Inflammatory macrophage treated with lipopolysaccharide for 1 hour (primary cell): ENCODE measurements around the gene RAB8B.

Experiments used
- DNase-seq, 2 donors: peaks; one replicate each; pipeline ENCODE4 v3.0.0-alpha.2; 2020 to 2022

Gene RAB8B

DNA sequence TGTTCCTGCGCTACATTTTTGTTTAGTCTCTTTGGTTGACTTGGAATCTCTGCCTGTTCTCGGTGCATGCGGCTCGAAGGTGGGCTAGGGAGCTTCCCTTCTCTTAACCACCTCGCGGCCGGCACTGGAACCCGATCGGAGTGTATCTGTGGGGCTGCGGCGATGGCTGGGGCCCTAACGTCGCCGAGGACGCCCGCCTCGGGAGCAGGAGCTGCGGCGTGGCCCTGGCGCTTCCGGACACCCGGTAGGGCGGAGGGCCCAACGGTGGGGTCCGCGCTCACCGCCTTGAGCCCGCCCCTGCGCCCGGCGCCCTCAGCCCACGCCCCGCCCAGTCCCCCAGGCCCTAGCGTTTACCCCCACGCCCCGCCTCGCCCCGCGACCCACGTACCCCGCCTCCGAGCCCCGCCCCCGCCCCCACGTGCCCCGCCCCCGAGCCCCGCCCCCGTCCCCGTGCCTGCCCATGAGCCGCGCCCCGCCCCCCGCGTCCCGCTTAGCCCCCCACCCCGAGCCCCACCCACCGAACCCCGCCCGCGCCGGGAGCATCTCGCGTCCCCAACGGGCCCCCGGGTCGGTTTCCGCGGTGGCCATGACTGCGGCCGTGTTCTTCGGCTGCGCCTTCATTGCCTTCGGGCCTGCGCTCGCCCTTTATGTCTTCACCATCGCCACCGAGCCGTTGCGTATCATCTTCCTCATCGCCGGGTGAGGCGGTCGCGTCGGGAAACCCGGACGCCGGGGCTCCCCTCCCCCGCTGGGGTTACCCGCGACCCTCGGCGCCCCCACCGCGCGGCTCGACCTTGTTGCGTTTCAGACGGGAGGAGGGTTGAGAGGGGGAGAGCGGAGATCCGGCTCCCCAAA lies 87.9 kb downstream of the RAB8B start, which contains the start of gene APH1B:
Gene APH1B (plus strand): TSS at position 568 of the 855 bp plus-strand sequence. CDS start 19 bp downstream, at position 587.
- DNase-seq = peak; percentile 35 to 48

DNA sequence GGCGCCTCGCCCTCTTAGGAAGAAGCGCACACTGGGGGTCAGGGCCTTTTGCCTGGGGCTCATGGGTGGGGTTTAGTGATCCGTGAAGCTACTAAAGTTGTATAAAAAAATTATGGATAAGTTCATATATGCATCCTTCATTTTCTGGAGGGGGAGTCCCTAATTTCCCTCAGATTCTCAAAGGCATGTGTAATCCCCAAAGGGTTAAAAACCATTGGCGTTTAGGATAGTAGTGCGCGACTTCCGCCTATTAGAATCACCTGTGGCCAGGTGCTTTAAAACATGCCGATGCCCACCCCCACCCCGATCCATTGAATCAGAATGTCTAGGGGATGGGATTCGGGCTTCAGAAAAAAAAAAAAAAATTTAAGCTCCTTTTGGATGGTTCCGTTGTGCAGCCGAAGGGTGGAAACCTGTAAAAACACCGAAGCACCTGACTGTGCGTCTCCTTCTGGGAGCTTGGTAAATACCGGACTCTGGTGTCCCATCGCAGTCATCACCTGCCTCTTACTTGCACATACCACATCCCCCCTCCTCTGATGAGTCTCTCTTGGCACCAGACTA lies 88.6 kb downstream of the RAB8B start:
- DNase-seq = no peak

DNA sequence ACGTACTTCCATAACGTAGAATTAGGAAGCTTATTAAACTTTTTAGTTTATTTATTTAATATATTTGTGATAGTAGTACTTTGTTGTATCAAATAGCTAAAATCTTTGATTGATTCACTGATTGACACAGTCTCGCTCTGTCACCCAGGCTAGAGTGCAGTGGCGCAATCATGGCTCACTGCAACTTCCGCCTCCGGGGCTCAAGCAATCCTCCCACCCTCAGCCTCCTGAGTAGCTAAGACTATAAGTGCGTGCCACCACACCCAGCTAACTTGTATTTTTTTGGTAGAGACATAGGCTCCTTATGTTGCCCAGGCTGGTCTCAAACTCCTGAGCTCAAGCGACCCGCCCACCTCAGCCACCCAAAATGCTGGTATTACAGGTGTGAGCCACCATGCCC lies 93.7 kb downstream of the RAB8B start:
- peak; percentile 87 to 89 for DNase-seq

DNA sequence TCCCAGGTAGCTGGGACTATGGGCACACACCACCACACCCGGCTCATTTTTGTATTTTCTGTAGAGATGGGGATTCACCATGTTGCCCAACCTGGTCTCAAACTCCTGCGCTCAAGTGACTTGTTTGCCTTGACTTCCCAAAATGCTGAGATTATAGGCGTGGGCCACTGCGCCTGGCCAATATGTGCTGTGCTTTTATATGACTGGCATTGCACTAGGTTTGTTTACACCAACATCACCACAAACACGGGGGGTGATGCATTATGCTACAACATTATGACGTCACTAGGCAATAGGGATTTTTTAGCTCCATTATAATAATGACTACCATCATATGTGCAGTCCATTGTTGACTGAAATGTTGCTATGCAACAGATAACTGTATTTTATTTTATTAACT lies 94.9 kb downstream of the RAB8B start:
- peak in 1 of 2 donors; percentile 35 for DNase-seq

DNA sequence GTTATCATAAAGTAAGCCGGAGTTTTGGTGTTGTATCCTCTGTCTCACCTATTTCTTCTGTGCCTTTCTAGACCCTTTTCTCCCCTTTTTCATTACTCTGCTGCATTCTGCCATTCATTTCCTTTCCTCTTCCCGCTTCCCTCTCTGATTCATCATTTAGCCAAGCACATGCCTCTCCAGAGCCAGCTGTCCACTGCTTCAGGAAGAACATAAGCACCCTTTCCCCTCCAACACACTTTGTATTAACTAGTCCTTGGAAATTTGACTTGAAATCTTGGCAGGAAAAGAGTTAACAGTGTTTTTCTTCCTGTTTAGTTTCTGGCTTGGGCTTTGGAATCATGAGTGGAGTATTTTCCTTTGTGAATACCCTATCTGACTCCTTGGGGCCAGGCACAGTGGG lies 97.7 kb downstream of the RAB8B start:
- no peak for DNase-seq

DNA sequence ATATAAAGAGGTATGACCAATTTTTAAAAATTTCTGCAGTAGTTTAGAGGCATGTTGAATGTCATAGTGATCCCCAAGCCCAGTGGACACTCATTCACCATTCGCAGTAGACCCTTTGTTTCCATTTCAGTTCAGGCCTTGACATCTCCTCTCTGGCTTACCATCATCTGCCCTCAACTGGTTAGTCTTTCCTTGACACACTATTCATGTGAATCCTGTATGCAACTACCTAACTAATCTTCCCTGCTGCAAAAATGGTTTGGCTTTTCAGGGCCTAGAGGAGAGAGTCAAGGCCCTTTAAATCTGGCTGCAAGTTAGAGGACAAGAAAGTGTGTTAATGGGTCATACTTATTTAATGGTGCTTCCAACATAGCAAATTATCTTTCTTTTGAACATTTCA lies 98.9 kb downstream of the RAB8B start:
- no peak for DNase-seq

DNA sequence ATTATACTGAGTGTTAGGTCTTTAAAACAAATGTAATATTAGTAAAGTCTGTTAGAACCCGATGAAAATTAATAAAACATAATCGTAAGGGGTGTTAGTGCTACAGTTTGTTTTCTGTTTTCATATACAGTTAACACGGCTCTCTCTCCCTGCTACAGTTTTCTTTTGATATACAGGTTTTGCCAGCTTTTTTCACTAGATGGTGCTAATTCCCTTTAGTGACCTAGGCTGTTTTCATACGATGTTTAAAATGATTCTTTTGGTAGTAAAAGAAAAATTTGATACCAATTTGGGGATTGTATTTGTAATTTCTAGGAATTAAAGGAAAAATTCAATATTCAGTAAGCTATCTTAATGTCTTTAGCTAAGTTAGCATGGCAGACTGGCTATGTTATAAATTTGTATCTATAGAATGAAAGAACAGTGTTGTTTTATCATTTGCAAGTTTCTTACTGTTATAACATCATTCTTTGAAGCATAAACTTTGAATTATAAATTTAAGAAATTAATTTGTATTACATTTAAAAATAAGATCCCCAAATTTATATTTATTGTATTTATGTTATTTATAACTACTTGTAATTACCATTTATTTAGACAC lies 99.5 kb downstream of the RAB8B start:
- DNase-seq = peak; percentile 42 to 84

DNA sequence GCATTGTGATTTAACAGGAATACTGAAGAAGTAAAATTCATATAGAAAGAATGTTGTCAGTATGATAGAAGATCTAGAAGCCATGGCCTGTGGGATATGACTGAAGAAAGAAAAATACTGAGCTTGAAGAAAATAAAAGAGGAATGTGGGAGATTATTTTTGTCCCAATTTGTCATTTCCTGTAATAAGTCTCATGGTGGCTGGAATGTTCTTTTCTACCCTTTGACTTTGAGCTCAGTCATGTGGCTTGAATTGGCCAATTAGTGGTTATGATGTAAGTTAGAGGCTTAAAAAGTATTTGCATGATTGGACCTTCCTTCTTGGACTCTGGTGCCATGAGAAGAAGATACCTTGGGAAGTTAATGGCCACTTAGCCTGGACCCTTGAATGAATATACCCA lies 102.1 kb downstream of the RAB8B start:
- peak; percentile 72 to 78 for DNase-seq

DNA sequence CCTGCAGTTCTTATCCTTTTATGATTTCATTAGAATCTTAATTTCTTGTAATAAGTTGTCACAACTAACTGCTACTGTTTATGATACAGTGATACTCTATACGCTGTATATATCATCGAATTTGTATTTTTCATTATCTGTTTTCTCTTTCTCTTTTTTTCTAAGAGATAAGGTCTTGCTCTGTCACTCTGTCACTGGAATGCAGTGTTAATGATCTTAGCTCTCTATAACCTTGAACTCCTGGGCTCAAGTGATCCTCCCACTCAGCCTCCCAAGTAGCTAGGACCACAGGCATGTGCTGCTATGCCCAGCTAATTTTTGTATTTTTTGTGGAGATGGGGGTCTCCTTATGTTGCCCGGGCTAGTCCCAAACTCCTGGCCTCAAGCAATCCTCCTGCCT lies 102.8 kb downstream of the RAB8B start:
- DNase-seq = no peak

DNA sequence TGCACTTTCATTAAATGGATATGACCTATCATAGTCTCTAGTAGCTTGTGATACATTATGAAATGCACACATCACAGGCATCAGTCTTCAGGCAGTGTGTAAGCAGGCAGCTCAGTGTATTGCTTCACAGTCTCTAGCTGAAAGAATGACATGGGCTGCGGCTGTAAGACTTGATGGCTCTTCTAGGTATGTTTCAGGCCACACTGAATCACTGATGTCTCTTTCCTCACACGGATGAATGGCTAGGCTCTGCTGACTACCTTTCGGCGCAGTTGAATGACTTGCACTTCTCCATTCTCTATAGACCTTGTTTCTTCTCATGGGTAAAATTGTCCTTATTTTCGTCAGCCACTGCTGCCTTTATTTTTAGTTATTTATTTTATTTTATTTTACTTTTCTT lies 103.4 kb downstream of the RAB8B start:
- DNase-seq = peak; percentile 41 to 80

DNA sequence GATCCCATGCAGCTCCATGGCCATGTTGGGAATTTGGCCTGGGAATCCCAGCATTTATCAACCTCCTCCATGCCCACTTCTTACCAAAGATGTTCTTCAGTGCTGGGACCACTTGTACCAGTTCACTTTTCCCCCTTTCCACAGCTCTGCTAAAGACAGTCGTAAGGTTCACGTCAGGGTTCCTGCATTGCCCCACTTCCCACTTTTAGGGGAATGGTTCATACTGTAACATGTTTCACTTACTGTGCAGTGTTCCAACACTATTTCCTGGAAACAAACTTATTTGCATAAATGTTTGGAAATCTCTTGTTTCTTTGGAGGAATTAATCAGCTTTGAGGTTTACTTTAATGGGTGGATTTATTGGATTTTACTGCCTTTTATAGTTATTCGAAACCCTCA lies 105.0 kb downstream of the RAB8B start:
- peak; percentile 78 to 89 for DNase-seq

DNA sequence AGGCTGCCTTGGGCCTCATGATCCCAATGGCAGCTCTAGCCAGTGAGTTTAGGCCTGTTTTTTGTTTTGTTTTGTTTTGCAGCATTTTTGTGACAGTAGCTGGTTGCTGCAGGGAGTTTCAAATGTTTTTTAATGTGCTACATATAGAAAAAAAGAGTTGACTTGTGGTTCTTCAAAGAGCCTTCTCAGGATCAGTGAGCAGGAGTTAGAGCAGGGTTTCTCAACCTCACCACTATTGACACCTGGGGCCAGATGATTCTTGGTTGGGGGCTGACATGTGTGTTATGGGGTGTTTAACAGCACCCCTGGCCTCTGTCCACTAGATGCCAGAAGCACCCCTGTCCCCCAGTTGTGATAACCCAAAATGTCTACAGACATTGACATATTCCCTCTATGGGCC lies 105.9 kb downstream of the RAB8B start:
- DNase-seq = no peak

DNA sequence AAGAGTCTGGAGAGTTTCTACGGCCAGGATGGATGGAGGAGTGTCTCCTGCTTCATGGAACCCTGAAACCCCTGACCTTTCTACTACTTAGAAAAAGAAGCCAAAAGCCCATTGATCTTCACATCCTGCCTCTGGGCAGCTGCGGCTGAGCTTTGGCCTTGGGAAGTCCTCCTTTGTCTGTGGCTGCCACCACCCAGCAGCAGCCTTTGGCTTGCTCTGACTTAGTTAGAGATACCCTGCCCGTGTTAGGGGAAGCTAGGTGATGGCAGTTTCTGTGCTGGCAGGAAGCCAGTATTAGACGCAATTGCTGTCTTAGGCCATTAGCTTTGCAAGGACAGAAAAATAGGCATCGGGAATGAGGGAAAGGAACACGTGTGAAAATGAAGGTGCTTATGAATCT lies 106.8 kb downstream of the RAB8B start:
- no peak for DNase-seq

DNA sequence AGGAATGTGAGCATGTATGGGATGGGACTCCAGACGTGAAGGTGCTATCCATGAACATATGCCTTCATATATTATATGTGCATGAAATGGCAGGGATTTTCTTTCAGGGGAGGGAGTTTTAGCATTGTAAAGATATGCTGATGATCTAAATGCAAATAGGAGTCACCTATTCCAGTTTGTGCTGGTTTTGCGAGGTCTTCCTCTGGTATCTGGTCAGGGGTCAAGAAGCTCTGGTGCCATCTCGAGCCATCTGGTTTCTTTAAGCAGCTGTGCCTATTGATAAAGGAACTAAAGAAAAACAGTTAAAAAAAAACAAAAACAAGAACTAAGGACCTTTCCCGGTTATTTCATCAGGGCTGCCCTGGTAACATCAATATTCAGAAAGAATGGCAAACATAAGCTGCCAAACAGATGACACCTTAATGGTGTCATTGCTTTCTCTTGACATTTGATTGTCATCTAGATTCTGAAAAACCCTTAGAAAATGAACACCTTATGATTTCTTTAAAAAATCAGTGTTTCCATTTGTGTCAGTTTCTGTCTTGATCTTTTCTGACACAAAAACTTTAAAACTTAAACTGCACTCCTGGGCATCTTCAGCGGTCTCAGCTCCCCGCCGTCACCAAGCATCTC lies 110.7 kb downstream of the RAB8B start:
- no peak for DNase-seq

DNA sequence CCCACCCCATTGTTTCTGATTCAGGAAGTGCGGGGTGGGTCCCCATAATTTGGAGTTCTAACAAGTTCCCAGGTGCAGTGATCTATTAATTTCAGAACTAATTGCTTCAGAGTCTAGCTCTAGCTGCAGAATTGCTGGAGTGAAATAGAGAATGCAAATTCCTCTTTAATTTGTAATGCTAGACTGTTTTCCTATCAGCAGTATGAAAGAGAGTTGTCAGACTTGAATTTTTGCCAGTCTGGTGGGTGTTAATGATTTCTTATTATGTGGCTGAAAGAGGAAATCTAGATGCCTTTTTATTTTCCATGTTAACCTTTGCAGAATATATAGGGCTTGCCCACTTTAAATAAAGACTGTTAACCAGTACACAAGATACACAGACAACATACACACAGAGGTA lies 111.7 kb downstream of the RAB8B start:
- DNase-seq = no peak

DNA sequence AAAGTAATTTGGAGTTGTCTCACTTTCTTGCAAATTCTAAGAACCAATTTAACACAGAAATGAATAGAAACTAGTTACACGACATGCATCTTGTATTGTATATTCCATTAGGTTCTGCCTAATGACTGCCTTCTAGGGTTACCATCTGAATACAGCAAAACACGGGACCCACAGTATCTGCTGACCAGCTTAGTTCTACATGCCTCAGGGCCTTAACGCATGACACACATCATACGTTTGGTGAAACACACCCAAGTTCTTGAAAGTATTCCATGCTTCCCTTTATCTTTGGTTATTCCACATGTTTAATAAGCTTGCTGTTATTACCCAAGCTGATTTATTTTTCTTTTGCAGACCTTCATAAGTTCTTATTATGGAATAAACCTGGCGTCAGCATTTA lies 115.9 kb downstream of the RAB8B start:
- DNase-seq = no peak

DNA sequence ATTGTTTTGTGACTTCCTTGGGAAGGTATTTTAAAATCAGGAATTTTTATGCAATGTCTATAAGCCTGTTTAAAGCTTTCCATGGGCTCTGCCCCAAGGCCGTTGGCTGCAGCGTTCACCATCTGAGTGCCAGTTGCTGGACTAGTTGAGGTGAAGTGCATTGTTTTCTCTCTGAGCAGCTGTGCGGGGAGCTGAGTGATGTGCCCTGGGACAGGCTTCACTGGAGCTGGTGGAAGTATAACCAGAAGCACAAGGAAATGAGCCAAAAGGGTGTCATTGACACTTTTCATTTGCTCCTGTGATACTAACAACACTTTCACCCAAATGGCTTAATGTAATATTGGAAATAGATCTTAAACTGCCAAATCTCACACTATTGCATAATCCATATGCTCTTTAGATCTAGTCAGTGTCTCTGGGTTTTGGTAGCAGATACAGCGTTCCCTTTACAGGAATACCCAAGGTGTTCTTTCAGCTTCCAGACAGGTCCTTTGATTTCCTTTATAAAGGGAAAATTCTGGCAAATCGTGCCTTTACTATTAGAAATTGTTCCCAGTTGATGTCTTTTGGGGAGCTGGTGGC lies 117.2 kb downstream of the RAB8B start:
- no peak for DNase-seq

DNA sequence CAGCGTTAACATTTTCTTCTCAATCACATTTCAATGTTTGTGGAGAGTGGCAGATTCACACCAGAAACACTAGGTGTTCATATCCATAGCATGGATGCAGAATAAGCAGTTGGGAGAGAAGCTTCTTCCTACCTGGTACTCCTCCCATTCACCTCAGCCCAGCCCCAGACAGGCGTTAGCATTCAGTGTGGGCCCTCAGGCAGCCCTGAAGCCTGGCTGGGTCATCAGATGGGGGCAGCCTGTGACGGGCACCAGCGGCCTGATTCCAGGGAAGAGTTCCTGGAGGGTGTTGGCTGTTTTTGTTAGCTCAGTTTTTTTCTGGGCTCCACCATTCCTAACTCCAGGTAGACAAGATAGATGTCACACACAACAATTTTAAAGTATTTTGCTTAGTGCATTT lies 119.1 kb downstream of the RAB8B start:
- no peak for DNase-seq

DNA sequence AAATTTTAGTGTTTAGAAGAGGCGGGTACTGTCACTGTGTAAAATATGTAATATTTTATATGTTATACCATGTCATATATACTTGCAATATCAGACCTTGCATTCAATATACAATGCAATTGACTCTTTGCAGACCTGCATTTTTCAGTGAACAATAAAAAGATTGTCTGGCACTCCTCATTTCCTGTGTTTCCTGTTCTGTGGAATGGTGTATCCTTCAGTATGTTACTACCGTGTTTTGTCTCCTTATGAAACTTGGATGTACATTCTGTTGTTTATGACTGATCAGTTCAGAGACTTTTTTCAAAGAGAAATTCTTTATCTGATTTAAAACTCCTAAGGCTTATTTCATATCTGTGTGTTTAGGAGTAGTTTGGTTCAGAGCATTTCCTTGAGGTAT lies 119.5 kb downstream of the RAB8B start:
- DNase-seq = no peak

DNA sequence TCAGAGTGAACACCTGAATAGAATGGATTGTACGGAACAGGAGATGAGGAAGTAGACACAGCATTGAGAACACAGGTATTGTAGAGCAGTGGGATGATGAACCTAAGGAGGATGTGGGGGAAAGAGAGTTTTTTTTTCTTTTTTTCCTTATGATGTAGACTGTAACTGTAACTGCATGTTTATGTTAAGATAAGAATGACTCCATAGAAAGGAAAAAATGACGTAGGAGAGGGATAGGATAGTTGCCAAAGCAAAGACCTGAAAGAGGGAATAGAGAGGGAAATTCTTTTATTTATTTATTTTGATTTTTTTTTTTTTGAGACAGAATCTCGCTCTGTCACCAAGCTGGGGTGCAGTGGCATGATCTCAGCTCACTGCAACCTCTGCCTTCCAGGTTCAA lies 121.2 kb downstream of the RAB8B start:
- no peak for DNase-seq

DNA sequence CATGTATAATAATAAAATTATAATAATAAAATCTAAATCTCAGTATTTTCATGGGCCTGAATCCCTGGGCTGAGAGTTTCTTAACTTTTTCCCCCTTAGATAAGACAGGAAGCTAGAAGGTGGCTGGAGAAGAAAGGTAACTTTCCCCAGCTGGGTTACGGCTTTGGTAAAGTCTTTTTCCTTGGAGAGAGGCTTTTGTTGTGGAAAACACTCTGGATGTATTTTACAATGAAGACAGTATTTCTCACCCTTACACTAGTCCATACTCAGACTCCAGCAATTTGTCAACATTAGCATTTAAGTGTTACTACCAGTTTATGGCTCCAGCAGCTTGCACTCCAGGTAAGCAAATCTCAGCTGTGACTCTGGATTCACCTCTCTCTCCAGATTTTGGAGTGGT lies 122.9 kb downstream of the RAB8B start:
- DNase-seq = no peak

DNA sequence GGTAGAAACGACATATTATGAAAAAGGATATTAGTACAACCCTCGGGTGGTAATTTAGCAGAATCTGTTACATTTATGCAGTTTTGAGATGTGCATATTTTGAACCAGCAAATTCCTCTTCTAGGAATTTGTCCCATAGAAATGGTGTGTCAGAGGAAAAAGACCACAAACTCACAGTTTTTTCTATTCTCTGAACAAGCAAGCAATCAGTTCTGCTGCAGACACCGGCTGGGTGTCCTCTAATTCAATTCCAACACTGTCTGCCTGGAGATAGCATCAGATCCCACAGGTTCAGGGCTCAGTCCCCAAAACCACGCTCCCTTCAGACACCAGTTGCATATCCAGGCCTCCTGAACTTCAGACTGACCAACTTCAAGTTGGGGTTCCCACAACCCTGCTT lies 124.4 kb downstream of the RAB8B start:
- DNase-seq = no peak

DNA sequence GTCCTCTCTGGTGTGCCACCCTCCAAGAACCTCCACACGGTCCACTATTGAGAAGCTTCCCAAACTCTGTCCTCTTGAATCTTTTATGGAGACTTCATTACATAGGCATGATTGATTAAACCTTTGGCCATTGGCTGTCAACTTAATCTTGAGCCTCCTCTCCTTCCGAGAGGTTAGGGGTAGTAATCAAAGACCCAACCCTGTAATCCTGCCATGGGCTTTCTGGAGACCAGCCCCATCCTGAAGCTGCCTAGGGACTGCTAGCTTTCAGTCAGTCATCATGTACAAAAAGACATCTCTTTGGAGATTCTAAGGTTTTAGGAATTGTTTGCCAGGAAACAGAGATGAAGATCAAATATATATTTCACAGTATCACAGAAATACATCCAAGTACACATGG lies 125.0 kb downstream of the RAB8B start:
- DNase-seq = no peak
